B cell (primary cell): Measurements from ENCODE around the gene CAMTA1. TPM values are rescaled to one million over a fixed set of nuclear protein-coding genes. Genes with fewer than 3 reads are reported as not detected.

ENCODE experiments used
- ATAC-seq: fragments of 200-7000 bp; cut with Tn5 transposase; one replicate; pipeline ENCODE4 v1.10.0; 2021; ENCODE audit warnings: low read depth, mild to moderate bottlenecking, moderate number of reproducible peaks, moderate library complexity
- CTCF ChIA-PET: fragments of 350-600 bp; sonication (Branson Sonifier 250); formaldehyde crosslinking; loops from one replicate; lab custom pipeline; 2021; ENCODE audit warnings: antibody characterized with exemption, inconsistent platforms; lab: Charles Lee
- POLR2A ChIA-PET: fragments of 350-600 bp; sonication (Branson Sonifier 250); formaldehyde crosslinking; loops from one replicate; lab custom pipeline; 2021; ENCODE audit warnings: antibody characterized with exemption; lab: Charles Lee
- DNase-seq: peaks from one replicate; pipeline ENCODE4 v3.0.0; 2013
- H2AFZ ChIP-seq: 2 replicates; pipeline ENCODE4 v1.6.1; 2012; ENCODE audit warnings: mild to moderate bottlenecking, low read depth, low read length; ENCODE audit not compliant: insufficient read depth, poor library complexity, severe bottlenecking
- H3K27ac ChIP-seq, 2 donors: 1 replicate in 1 of 2; 2 replicates in 1 of 2; pipeline ENCODE4 v1.5.1; 2012 to 2013; ENCODE audit warnings: low read length in 2 of 2, mild to moderate bottlenecking in 2 of 2, moderate library complexity in 1 of 2
- H3K27me3 ChIP-seq, 4 experiments: fragments of 200-600 bp in 1 of 4; sonication (generic) in 1 of 4; replicated peaks in 1 of 4; 1 replicate in 2 of 4; 2 replicates in 2 of 4; pipeline versions ENCODE4 v1.6.1 to v1.7.0; 2013 to 2016; ENCODE audit warnings: low read length in 3 of 4, mild to moderate bottlenecking in 2 of 4, mixed read lengths in 1 of 4, moderate library complexity in 1 of 4; ENCODE audit not compliant: insufficient read depth in 4 of 4, control insufficient read depth in 3 of 4; ENCODE audit errors: control extremely low read depth in 1 of 4
- H3K36me3 ChIP-seq, 2 experiments: replicated peaks in 1 of 2; 1 replicate in 1 of 2; 2 replicates in 1 of 2; pipeline versions ENCODE4 v1.6.1 to v1.7.1; 2013; ENCODE audit warnings: low read length in 1 of 2; ENCODE audit not compliant: insufficient read depth in 2 of 2, control insufficient read depth in 1 of 2; ENCODE audit errors: control extremely low read depth in 1 of 2, extremely low read depth in 1 of 2
- H3K4me1 ChIP-seq, 2 donors: fragments of 200-600 bp in 1 of 2; sonication (generic) in 1 of 2; 1 replicate in 1 of 2; 2 replicates in 1 of 2; pipeline versions ENCODE4 v1.5.1 to v1.6.1; 2013 to 2017; ENCODE audit warnings: low read length in 2 of 2; ENCODE audit not compliant: control insufficient read depth in 2 of 2, insufficient read depth in 2 of 2
- H3K4me2 ChIP-seq: replicated peaks from 2 replicates; pipeline ENCODE3; 2012; ENCODE audit warnings: mild to moderate bottlenecking, low read depth, low read length; ENCODE audit not compliant: poor library complexity, severe bottlenecking
- H3K4me3 ChIP-seq, 5 experiments: fragments of 200-600 bp in 1 of 5; sonication (generic) in 1 of 5; 1 replicate in 3 of 5; 2 replicates in 2 of 5; pipeline versions ENCODE4 v1.5.1 to v1.7.0; 2011 to 2016; ENCODE audit warnings: low read length in 4 of 5, mild to moderate bottlenecking in 4 of 5, low read depth in 2 of 5, control low read depth in 1 of 5, moderate library complexity in 1 of 5; ENCODE audit not compliant: insufficient read depth in 1 of 5; ENCODE audit errors: control extremely low read depth in 1 of 5, extremely low read depth in 1 of 5
- H3K79me2 ChIP-seq: fragments of 200-600 bp; sonication (generic); one replicate; pipeline ENCODE4 v1.6.0; 2016; ENCODE audit warnings: low read length; ENCODE audit not compliant: control insufficient read depth, insufficient read depth
- H3K9ac ChIP-seq: fragments of 200-600 bp; sonication (generic); 2 replicates; pipeline ENCODE4 v1.6.1; 2017; ENCODE audit warnings: mild to moderate bottlenecking, low read length, moderate library complexity
- H3K9me3 ChIP-seq, 3 donors: one replicate each; pipeline versions ENCODE4 v1.6.1 to v1.7.1; 2013; ENCODE audit warnings: low read length in 2 of 3; ENCODE audit not compliant: control insufficient read depth in 2 of 3, insufficient read depth in 1 of 3; ENCODE audit errors: control extremely low read depth in 1 of 3
- H4K20me1 ChIP-seq: 2 replicates; pipeline ENCODE4 v1.6.0; 2012; ENCODE audit warnings: mild to moderate bottlenecking, low read length; ENCODE audit not compliant: insufficient read depth, control insufficient read depth, poor library complexity, severe bottlenecking
- H3K27ac Mint-ChIP-seq: one replicate; pipeline ENCODE4 v1.8.0; 2021; ENCODE audit warnings: mixed read lengths
- H3K27me3 Mint-ChIP-seq: one replicate; pipeline ENCODE4 v1.8.0; 2021; ENCODE audit warnings: mixed read lengths
- H3K4me1 Mint-ChIP-seq: one replicate; pipeline ENCODE4 v1.8.0; 2021; ENCODE audit warnings: mixed read lengths
- H3K4me3 Mint-ChIP-seq: one replicate; pipeline ENCODE4 v1.8.0; 2021; ENCODE audit warnings: mixed read lengths
- H3K9me3 Mint-ChIP-seq: one replicate; pipeline ENCODE4 v1.8.0; 2022; ENCODE audit warnings: mixed read lengths; ENCODE audit not compliant: insufficient read depth
- CTCF ChIP-seq: fragments of 200-600 bp; IDR thresholded peaks from one replicate; pipeline ENCODE4 v1.8.0; 2022; ENCODE audit warnings: antibody characterized with exemption, mild to moderate bottlenecking
- EZH2 ChIP-seq: IDR thresholded peaks from 2 replicates; pipeline ENCODE4 v1.6.1; 2012; ENCODE audit warnings: borderline replicate concordance, low read depth, mild to moderate bottlenecking, moderate library complexity, low read length; ENCODE audit not compliant: insufficient read depth, poor library complexity, severe bottlenecking
- WGBS: methylation state at CpG from one replicate; pipeline ENCODE4 v1.1.5; 2013; ENCODE audit warnings: missing lambda C conversion rate; ENCODE audit not compliant: insufficient coverage; 5-methylcytosine and 5-hydroxymethylcytosine counted together
- intact Hi-C: fragments of 100-400 bp; cut with micrococcal nuclease; formaldehyde crosslinking; loops from one replicate; pipeline ENCODE4 v1.10.0; 2022
- polyA plus RNA-seq: library from polyadenylated mRNA; depleted of rRNA; stranded (reverse); fragments of >200 nt; gene quantifications from 2 replicates; pipeline ENCODE4 v1.2.3, GENCODE V29; 2012
- total RNA-seq, 2 donors: library from RNA; stranded (reverse); fragments of 120-200 nt in 1 of 2; gene quantifications; 1 replicate in 1 of 2; 2 replicates in 1 of 2; pipeline versions ENCODE4 v1.2.3 to v1.2.4, GENCODE V29; 2013 to 2022

The CAMTA1 gene
- total and polyA plus RNA-seq, 2 donors (not counting 1 experiment from before 2014, with no cell fraction given), result 42.2 to 45.7 TPM

- ChIA-PET POLR2A (no interaction called here), CTCF (interaction anchor here (1.0 kb wide), 1 partner anchor 20 kb away, joined by 3 read pairs; no protein-coding TSS in a partner anchor)
- H3K4me2 ChIP-seq, result no peak overlapping the region
- H4K20me1 ChIP-seq, result no peaks in the 10 kb centered on the region
- H3K4me1 ChIP-seq, result no peaks in the 10 kb centered on the region
- Mint-ChIP-seq H3K27ac (no peak overlapping the region), H3K4me3 (no peak overlapping the region), H3K4me1 (no peaks in the 10 kb centered on the region), H3K27me3 (no peaks in the 10 kb centered on the region), H3K9me3 (no peaks in the 10 kb centered on the region)
- DNase-seq (no peak), ATAC-seq (no peak)
- TF ChIP-seq CTCF, result no peak
- TF ChIP-seq EZH2, result no peak
- no peak overlapping the region for H3K9ac ChIP-seq
- no peak overlapping the region for H3K27ac ChIP-seq
- peaks cover 0 to 1% (median 0%) of the 10 kb centered on the region in 4 experiments for H3K27me3 ChIP-seq
- H3K9me3 ChIP-seq, result no peaks in the 10 kb centered on the region
- no peak overlapping the region for H3K4me3 ChIP-seq
- no peaks in the 10 kb centered on the region for H3K36me3 ChIP-seq
- no peaks in the 10 kb centered on the region for H3K79me2 ChIP-seq
- H2AFZ ChIP-seq, result no peak overlapping the region
- WGBS, result 90% methylated on average over 9 of the region's 9 CpGs
- intact Hi-C loops, result no loop called here
These were observed 302.6 kb downstream of the CAMTA1 start for GRCh38 chr1:7087888-7088287.

- H3K4me1 Mint-ChIP-seq, result no peaks in the 10 kb centered on the region
- 65% methylated on average over 2 of the region's 5 CpGs for WGBS
- CTCF ChIA-PET, result no interaction called here
- H3K9ac ChIP-seq, result no peak overlapping the region
- no peaks in the 10 kb centered on the region for H3K36me3 ChIP-seq
- H3K27ac Mint-ChIP-seq, result no peak overlapping the region
- H3K27me3 Mint-ChIP-seq, result no peaks in the 10 kb centered on the region
- no peak for DNase-seq
- no peaks in the 10 kb centered on the region for H3K27me3 ChIP-seq
- H3K4me1 ChIP-seq, result no peaks in the 10 kb centered on the region
- intact Hi-C loops, result no loop called here
- H3K9me3 ChIP-seq, result no peaks in the 10 kb centered on the region
- H2AFZ ChIP-seq, result no peak overlapping the region
- ATAC-seq, result no peak
- no peak overlapping the region for H3K4me3 Mint-ChIP-seq
- no peak overlapping the region for H3K27ac ChIP-seq
- H3K4me2 ChIP-seq, result no peak overlapping the region
- H4K20me1 ChIP-seq, result no peaks in the 10 kb centered on the region
- H3K9me3 Mint-ChIP-seq, result no peaks in the 10 kb centered on the region
- TF ChIP-seq EZH2, result no peak
- no peak for TF ChIP-seq CTCF
- H3K4me3 ChIP-seq, result no peak overlapping the region
- POLR2A ChIA-PET, result no interaction called here
- no peaks in the 10 kb centered on the region for H3K79me2 ChIP-seq
These were observed 304.2 kb downstream of the CAMTA1 start for GRCh38 chr1:7089497-7089896.
